Measurements from ENCODE around the gene TTF1.

The TTF1 gene

DNA sequence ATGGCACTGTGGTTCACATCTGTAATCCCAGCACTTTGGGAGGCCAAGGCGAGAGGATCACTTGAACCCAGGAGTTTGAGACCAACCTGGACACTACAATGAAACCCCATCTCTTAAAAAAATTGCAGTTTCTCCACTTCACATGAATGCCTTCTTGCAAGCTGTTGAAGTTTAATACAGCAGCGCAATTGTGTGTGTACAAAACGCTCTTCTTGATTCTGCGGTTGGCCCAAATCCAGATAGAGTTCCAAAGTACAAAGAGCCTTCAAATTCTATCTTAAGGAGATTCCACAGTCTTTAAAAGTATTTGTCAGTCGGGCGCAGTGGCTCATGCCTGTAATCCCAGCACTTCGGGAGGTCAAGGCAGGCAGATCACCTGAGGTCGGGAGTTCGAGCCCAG lies 42.6 kb downstream of the TTF1 start:
- Histone ChIP-seq H3K4me3 (ENCODE audit: low read depth, low read length) (no peak overlapping the region), H3K9ac (ENCODE audit: low read length) (no peak overlapping the region), H3K18ac (ENCODE audit: low read length) (no peak overlapping the region), H2BK5ac (ENCODE audit: low read depth, low read length, poor library complexity) (no peak overlapping the region), H3K14ac (ENCODE audit: low read length) (no peak overlapping the region), H2BK120ac (ENCODE audit: insufficient read depth, low read length, poor library complexity) (no peak overlapping the region), H3K79me1 (ENCODE audit: low read length) (no peaks in the 10 kb centered on the region), H4K8ac (ENCODE audit: low read depth, low read length) (no peak overlapping the region), H2AFZ (ENCODE audit: insufficient read depth, low read length, poor library complexity) (no peak overlapping the region), H2BK12ac (ENCODE audit: low read length) (no peak overlapping the region), H3K27me3 (ENCODE audit: insufficient read depth, low read length) (no peaks in the 10 kb centered on the region), H3K27ac (ENCODE audit: low read depth, low read length) (no peak overlapping the region), H2AK5ac (ENCODE audit: low read length) (no peak overlapping the region), H3K9me3 (ENCODE audit: insufficient read depth, low read depth, low read length) (no peaks in the 10 kb centered on the region), H3K4me2 (ENCODE audit: low read length) (no peak overlapping the region), H3K79me2 (ENCODE audit: control insufficient read depth, insufficient read depth, low read length, poor library complexity) (no peaks in the 10 kb centered on the region), H3K23ac (ENCODE audit: low read length) (no peak overlapping the region), H4K12ac (ENCODE audit: low read depth, low read length) (no peak overlapping the region), H3K36me3 (ENCODE audit: control insufficient read depth in 1 of 2, insufficient read depth in 2 of 2, low read length in 2 of 2) (no peaks in the 10 kb centered on the region), H3K4ac (ENCODE audit: low read depth, low read length) (no peak overlapping the region), H3K4me1 (ENCODE audit: control insufficient read depth in 1 of 2, insufficient read depth in 2 of 2, low read length in 2 of 2) (no peaks in the 10 kb centered on the region), H4K91ac (ENCODE audit: low read depth, low read length) (no peak overlapping the region)
- DNase-seq = no peak
- no CpG with 5 or more reads among the region's 9 CpGs for WGBS (ENCODE audit: extremely low coverage, insufficient coverage, insufficient read length)

DNA sequence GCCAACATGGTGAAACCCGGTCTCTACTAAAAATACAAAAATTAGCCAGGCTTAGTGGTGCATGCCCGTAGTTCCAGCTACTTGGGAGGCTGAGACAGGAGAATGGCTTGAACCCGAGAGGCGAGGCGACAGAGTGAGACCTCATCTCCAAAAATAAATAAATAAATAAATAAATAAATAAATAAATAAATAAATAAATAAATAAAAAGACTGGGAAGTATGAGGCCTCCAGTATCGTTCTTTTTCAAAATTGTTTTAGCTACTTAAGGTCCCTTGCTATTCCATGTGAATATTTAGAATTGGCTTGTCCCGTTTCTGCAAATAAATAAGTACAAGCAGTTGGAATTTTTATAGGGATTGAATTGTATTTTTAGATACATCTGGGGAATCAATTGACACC lies 48.9 kb downstream of the TTF1 start:
- Histone ChIP-seq H2BK5ac (ENCODE audit: low read depth, low read length, poor library complexity) (no peak overlapping the region), H3K4me1 (ENCODE audit: control insufficient read depth in 1 of 2, insufficient read depth in 2 of 2, low read length in 2 of 2) (peaks cover 5 to 6% of the 10 kb centered on the region in 2 experiments)

DNA sequence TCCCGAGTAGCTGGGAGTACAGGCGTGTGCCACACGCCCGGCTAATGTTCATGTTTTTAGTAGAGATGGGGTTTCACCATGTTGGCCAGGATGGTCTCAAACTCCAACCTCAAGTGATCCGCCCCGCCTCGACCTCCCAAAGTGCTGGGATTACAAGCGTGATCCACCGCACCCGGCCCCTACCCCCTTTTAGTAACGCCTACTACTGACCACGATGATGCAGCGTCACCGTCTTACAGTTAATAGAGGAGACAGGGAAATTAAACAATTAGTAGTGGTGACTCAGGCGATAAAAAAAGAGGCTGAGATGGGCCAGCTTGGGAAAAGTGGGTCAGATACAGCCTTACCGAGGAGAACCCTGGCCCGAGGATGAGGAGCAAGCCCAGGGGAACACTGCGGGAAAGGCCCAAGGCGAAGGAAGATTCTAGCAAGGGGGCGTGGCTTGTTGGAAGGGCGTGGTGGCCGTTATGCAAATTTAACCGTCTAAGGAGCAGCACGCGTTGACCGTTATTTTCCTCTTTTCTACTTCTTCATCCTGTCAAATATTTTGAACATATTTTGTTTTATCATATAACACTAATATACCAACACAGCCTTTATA lies 50.2 kb downstream of the TTF1 start:
- Histone ChIP-seq H2BK120ac (ENCODE audit: insufficient read depth, low read length, poor library complexity) (no peak overlapping the region), H3K18ac (ENCODE audit: low read length) (no peak overlapping the region), H3K4ac (ENCODE audit: low read depth, low read length) (no peak overlapping the region), H2BK12ac (ENCODE audit: low read length) (no peak overlapping the region), H4K8ac (ENCODE audit: low read depth, low read length) (no peak overlapping the region), H3K79me1 (ENCODE audit: low read length) (peaks cover 8% of the 10 kb centered on the region), H2AK5ac (ENCODE audit: low read length) (no peak overlapping the region), H3K14ac (ENCODE audit: low read length) (no peak overlapping the region), H3K4me3 (ENCODE audit: low read depth, low read length) (no peak overlapping the region), H3K27ac (ENCODE audit: low read depth, low read length) (no peak overlapping the region), H3K4me1 (ENCODE audit: control insufficient read depth in 1 of 2, insufficient read depth in 2 of 2, low read length in 2 of 2) (peaks cover 5 to 6% of the 10 kb centered on the region in 2 experiments), H4K91ac (ENCODE audit: low read depth, low read length) (no peak overlapping the region), H4K12ac (ENCODE audit: low read depth, low read length) (no peak overlapping the region), H3K79me2 (ENCODE audit: control insufficient read depth, insufficient read depth, low read length, poor library complexity) (peaks cover 8% of the 10 kb centered on the region), H3K36me3 (ENCODE audit: control insufficient read depth in 1 of 2, insufficient read depth in 2 of 2, low read length in 2 of 2) (peaks cover 2 to 11% of the 10 kb centered on the region in 2 experiments), H2AFZ (ENCODE audit: insufficient read depth, low read length, poor library complexity) (no peak overlapping the region), H3K9ac (ENCODE audit: low read length) (no peak overlapping the region), H3K27me3 (ENCODE audit: insufficient read depth, low read length) (no peaks in the 10 kb centered on the region), H2BK5ac (ENCODE audit: low read depth, low read length, poor library complexity) (no peak overlapping the region), H3K23ac (ENCODE audit: low read length) (no peak overlapping the region), H3K4me2 (ENCODE audit: low read length) (no peak overlapping the region), H3K9me3 (ENCODE audit: insufficient read depth, low read depth, low read length) (no peaks in the 10 kb centered on the region)
- DNase-seq = no peak
- no CpG with 5 or more reads among the region's 26 CpGs for WGBS (ENCODE audit: extremely low coverage, insufficient coverage, insufficient read length)

More for the DNA sequence above, 48.9 kb downstream of the TTF1 start:
- Histone ChIP-seq H4K91ac (ENCODE audit: low read depth, low read length) (no peak overlapping the region), H2BK120ac (ENCODE audit: insufficient read depth, low read length, poor library complexity) (no peak overlapping the region), H3K23ac (ENCODE audit: low read length) (no peak overlapping the region), H2AK5ac (ENCODE audit: low read length) (no peak overlapping the region), H3K9ac (ENCODE audit: low read length) (no peak overlapping the region), H3K18ac (ENCODE audit: low read length) (no peak overlapping the region), H3K27ac (ENCODE audit: low read depth, low read length) (no peak overlapping the region), H4K8ac (ENCODE audit: low read depth, low read length) (no peak overlapping the region), H3K79me2 (ENCODE audit: control insufficient read depth, insufficient read depth, low read length, poor library complexity) (peaks cover 8% of the 10 kb centered on the region), H3K27me3 (ENCODE audit: insufficient read depth, low read length) (no peaks in the 10 kb centered on the region), H3K4me2 (ENCODE audit: low read length) (no peak overlapping the region), H3K14ac (ENCODE audit: low read length) (no peak overlapping the region), H3K4me3 (ENCODE audit: low read depth, low read length) (no peak overlapping the region), H3K9me3 (ENCODE audit: insufficient read depth, low read depth, low read length) (no peaks in the 10 kb centered on the region), H4K12ac (ENCODE audit: low read depth, low read length) (no peak overlapping the region), H3K79me1 (ENCODE audit: low read length) (peaks cover 8% of the 10 kb centered on the region), H3K36me3 (ENCODE audit: control insufficient read depth in 1 of 2, insufficient read depth in 2 of 2, low read length in 2 of 2) (peaks cover 0 to 6% of the 10 kb centered on the region in 2 experiments), H2AFZ (ENCODE audit: insufficient read depth, low read length, poor library complexity) (no peak overlapping the region), H3K4ac (ENCODE audit: low read depth, low read length) (no peak overlapping the region), H2BK12ac (ENCODE audit: low read length) (no peak overlapping the region)
- WGBS (ENCODE audit: extremely low coverage, insufficient coverage, insufficient read length) = no CpG with 5 or more reads among the region's 7 CpGs
- no peak for DNase-seq

DNA sequence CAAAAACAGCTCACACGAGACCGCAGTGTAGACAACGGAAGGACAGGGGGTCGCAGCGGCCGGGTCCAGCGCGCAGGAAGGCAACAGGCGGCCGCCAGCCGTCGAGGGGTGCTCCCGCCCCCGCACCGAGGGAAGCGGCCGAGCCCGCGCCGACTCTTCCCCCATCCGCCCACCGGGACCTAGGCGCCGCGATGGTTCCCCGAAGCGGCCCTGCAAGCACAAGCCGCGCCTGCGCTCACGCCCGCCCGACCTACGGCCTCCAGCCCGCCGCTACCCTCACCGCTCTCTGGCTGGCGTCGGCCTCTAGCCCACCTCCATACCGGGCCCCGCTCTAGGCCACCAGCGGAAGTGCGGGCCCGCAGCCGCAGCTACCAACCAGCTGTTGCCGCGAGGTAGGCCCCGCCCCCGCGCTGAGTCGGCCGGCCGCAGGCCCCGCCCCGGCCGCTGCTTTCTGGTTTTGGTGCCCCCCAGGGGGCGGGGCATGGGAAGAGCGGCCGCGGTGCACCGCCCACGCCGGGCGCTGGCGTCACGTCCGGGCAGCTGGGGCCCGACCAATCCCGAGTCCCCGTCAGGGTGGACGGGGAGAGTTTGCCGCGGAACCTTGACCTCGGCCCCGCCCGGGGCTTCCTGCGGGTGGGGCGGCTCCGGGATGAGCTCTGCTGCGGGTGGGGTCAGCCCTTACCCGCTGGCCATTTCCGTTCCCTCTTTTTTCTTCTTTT lies 51.8 kb downstream of the TTF1 start, which contains the start of gene SETX:
TSS of gene SETX (minus strand) at position 350 of the 719 bp plus-strand sequence. CDS start 5,558 bp downstream, outside the sequence.
- Histone ChIP-seq H3K4me2 (ENCODE audit: low read length) (peak within 1 kb of the TSS; percentile 69), H3K36me3 (ENCODE audit: control insufficient read depth in 1 of 2, insufficient read depth in 2 of 2, low read length in 2 of 2) (peaks cover 5 to 19% of the 10 kb centered on the region in 2 experiments), H3K79me1 (ENCODE audit: low read length) (peaks cover 8% of the 10 kb centered on the region), H2BK5ac (ENCODE audit: low read depth, low read length, poor library complexity) (peak within 1 kb of the TSS; percentile 73), H4K91ac (ENCODE audit: low read depth, low read length) (peak within 1 kb of the TSS; percentile 70), H3K27me3 (ENCODE audit: insufficient read depth, low read length) (no peaks in the 10 kb centered on the region), H2AFZ (ENCODE audit: insufficient read depth, low read length, poor library complexity) (peak within 1 kb of the TSS; percentile 89), H4K12ac (ENCODE audit: low read depth, low read length) (peak within 1 kb of the TSS; percentile 85), H3K27ac (ENCODE audit: low read depth, low read length) (peak within 1 kb of the TSS; percentile 72), H3K79me2 (ENCODE audit: control insufficient read depth, insufficient read depth, low read length, poor library complexity) (peaks cover 8% of the 10 kb centered on the region), H3K4ac (ENCODE audit: low read depth, low read length) (peak within 1 kb of the TSS; percentile 88), H3K9ac (ENCODE audit: low read length) (peak within 1 kb of the TSS; percentile 95), H3K14ac (ENCODE audit: low read length) (peak within 1 kb of the TSS; percentile 86), H3K23ac (ENCODE audit: low read length) (no peak within 1 kb of the TSS), H3K4me3 (ENCODE audit: low read depth, low read length) (peak within 1 kb of the TSS; percentile 95), H2BK12ac (ENCODE audit: low read length) (no peak within 1 kb of the TSS), H2BK120ac (ENCODE audit: insufficient read depth, low read length, poor library complexity) (peak within 1 kb of the TSS; percentile 62), H3K4me1 (ENCODE audit: control insufficient read depth in 1 of 2, insufficient read depth in 2 of 2, low read length in 2 of 2) (peaks cover 5 to 6% of the 10 kb centered on the region in 2 experiments), H3K18ac (ENCODE audit: low read length) (peak within 1 kb of the TSS; percentile 93), H2AK5ac (ENCODE audit: low read length) (peak within 1 kb of the TSS; percentile 79), H3K9me3 (ENCODE audit: insufficient read depth, low read depth, low read length) (no peaks in the 10 kb centered on the region), H4K8ac (ENCODE audit: low read depth, low read length) (peak within 1 kb of the TSS; percentile 94)
- WGBS (ENCODE audit: extremely low coverage, insufficient coverage, insufficient read length) = no CpG with 5 or more reads among the region's 82 CpGs
- peak; percentile 99 for DNase-seq
